Measurements from ENCODE around the gene MGAT5B.
"Not testable (repeated sequence)": the region's sequence is repeated elsewhere in the genome, so short reads cannot be mapped to it uniquely, and the experiment has no call there.

MGAT5B gene

DNA sequence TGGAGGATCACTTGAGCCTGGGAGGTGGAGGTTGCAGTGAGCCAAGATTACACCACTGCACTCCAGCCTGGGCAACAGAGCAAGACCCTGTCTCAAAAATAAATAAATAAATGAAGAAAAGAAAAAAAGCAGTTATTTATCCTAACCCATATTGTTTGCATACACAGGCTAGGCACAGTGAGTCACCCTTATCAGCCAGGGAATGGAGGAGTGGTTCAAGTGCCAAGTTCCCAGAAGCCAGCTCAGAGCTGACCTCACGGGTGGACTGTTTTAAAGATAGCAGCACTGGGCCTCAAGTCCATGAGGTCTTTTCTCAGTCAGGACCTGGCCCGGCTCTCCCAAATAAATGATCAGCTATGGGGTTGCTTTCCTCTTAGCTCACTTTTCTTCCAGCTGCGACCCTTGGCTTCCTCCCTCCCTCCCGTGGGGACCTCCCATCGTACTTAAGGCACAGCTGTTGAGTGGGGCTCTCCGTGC lies 22.6 kb upstream of the MGAT5B start:
- FAIRE-seq (no peak), DNase-seq (ENCODE audit: insufficient read length, low spot score) (no peak)
- no peak for TF ChIP-seq POU2F2 (IDR thresholded peaks at IDR 0.05; ENCODE audit: low read depth, low read length)

- no peak for DNase-seq (ENCODE audit: insufficient read length, low spot score)
- FAIRE-seq = no peak
- TF ChIP-seq POLR2AphosphoS5 (IDR thresholded peaks at IDR 0.05; ENCODE audit: low read depth, low read length) = no peak
- TF ChIP-seq PAX5 (IDR thresholded peaks at IDR 0.05; ENCODE audit: insufficient read depth, low read length, severe bottlenecking) = no peak
- no peak for TF ChIP-seq POU2F2 (IDR thresholded peaks at IDR 0.05; ENCODE audit: low read depth, low read length)
- no peak for TF ChIP-seq SPI1 (IDR thresholded peaks at IDR 0.05; ENCODE audit: low read depth, low read length)
- no peak for TF ChIP-seq TAF1 (IDR thresholded peaks at IDR 0.05; ENCODE audit: low read depth, low read length)
- no peak for TF ChIP-seq POLR2A (IDR thresholded peaks at IDR 0.05; ENCODE audit: low read depth, low read length)
These were observed 21.2 kb upstream of the MGAT5B start for GRCh38 chr17:76847031-76847430.

DNA sequence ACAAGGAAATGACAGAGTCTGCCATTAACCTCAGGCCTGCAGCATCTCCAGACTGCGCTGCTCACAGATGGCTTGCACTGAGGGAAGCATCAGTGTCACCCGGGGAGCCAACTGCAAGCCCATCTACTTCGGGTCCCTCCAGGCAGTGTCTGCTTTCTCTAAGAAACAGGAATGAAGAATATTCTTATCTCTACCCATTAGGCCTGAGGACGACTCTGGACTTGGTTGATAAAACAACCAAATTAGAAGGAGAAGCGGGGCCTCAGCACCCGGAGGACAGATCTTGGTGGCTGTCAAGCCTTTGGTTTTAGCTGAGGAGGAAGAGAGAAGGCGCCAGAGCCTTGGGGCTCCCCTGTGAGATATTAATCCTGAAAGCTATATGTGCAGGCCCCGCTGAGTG lies 19.5 kb upstream of the MGAT5B start:
- DNase-seq (ENCODE audit: insufficient read length, low spot score) (no peak), FAIRE-seq (no peak)
- TF ChIP-seq POLR2AphosphoS5 (IDR thresholded peaks at IDR 0.05; ENCODE audit: low read depth, low read length) = no peak
- TF ChIP-seq POLR2A (IDR thresholded peaks at IDR 0.05; ENCODE audit: low read depth, low read length) = no peak
- no peak for TF ChIP-seq SPI1 (IDR thresholded peaks at IDR 0.05; ENCODE audit: low read depth, low read length)
- no peak for TF ChIP-seq POU2F2 (IDR thresholded peaks at IDR 0.05; ENCODE audit: low read depth, low read length)
- no peak for TF ChIP-seq PAX5 (IDR thresholded peaks at IDR 0.05; ENCODE audit: insufficient read depth, low read length, severe bottlenecking)
- no peak for TF ChIP-seq TAF1 (IDR thresholded peaks at IDR 0.05; ENCODE audit: low read depth, low read length)

GRCh38 chr17:76849160-76849559 lies 19.0 kb upstream of the MGAT5B start:
- not testable (repeated sequence) for DNase-seq (ENCODE audit: insufficient read length, low spot score); FAIRE-seq

GRCh38 chr17:76852843-76853242 lies 15.4 kb upstream of the MGAT5B start:
- FAIRE-seq = no peak
- DNase-seq (ENCODE audit: insufficient read length, low spot score) = no peak
- TF ChIP-seq TAF1 (IDR thresholded peaks at IDR 0.05; ENCODE audit: low read depth, low read length) = no peak
- TF ChIP-seq SPI1 (IDR thresholded peaks at IDR 0.05; ENCODE audit: low read depth, low read length) = no peak
- no peak for TF ChIP-seq PAX5 (IDR thresholded peaks at IDR 0.05; ENCODE audit: insufficient read depth, low read length, severe bottlenecking)
- no peak for TF ChIP-seq POLR2AphosphoS5 (IDR thresholded peaks at IDR 0.05; ENCODE audit: low read depth, low read length)
- no peak for TF ChIP-seq POU2F2 (IDR thresholded peaks at IDR 0.05; ENCODE audit: low read depth, low read length)
- no peak for TF ChIP-seq POLR2A (IDR thresholded peaks at IDR 0.05; ENCODE audit: low read depth, low read length)

DNA sequence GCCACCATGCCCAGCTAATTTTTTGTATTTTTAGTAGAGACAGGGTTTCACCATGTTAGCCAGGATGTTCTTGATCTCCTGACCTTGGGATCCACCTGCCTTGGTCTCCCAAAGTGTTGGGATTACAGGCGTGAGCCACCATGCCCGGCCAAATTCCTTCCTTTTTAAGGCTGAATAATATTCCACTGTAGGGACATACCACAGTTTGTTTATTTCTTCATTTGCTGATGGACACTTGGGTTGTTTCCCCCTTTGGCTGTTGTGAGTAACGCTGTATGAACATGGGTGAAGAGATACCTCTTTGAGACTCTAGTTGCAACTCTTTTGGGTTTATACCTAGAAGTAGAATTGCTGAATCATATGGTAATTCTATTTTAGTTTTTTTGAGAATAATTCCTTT lies 13.1 kb upstream of the MGAT5B start:
- no peak for FAIRE-seq

DNA sequence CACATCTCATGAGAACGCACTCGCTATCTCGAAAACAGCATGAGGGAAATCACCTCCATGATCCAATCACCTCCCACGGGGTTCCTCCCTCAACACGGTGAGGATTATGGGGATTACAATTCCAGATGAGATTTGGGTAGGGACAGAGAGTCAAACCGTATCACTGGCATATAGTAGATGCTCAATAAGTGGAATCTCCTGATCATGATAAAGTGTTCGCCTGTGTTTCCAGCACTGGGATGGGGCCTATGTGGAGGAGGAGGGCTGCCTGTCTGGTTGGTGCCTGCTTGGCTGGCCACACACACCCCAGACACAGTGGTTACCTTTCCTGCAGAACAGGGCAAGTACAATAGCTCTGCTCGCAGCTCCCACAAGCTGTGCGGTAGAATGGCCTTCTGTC lies 6.1 kb upstream of the MGAT5B start:
- DNase-seq (ENCODE audit: insufficient read length, low spot score) = no peak
- TF ChIP-seq SPI1 (IDR thresholded peaks at IDR 0.05; ENCODE audit: low read depth, low read length) (no peak), POLR2A (IDR thresholded peaks at IDR 0.05; ENCODE audit: low read depth, low read length) (no peak), POU2F2 (IDR thresholded peaks at IDR 0.05; ENCODE audit: low read depth, low read length) (no peak), POLR2AphosphoS5 (IDR thresholded peaks at IDR 0.05; ENCODE audit: low read depth, low read length) (no peak), TAF1 (IDR thresholded peaks at IDR 0.05; ENCODE audit: low read depth, low read length) (no peak), PAX5 (IDR thresholded peaks at IDR 0.05; ENCODE audit: insufficient read depth, low read length, severe bottlenecking) (no peak)
- no peak for FAIRE-seq

More for the DNA sequence above, 13.1 kb upstream of the MGAT5B start:
- no peak for DNase-seq (ENCODE audit: insufficient read length, low spot score)
- TF ChIP-seq PAX5 (IDR thresholded peaks at IDR 0.05; ENCODE audit: insufficient read depth, low read length, severe bottlenecking) (no peak), POLR2A (IDR thresholded peaks at IDR 0.05; ENCODE audit: low read depth, low read length) (no peak), POU2F2 (IDR thresholded peaks at IDR 0.05; ENCODE audit: low read depth, low read length) (no peak), SPI1 (IDR thresholded peaks at IDR 0.05; ENCODE audit: low read depth, low read length) (no peak)

DNA sequence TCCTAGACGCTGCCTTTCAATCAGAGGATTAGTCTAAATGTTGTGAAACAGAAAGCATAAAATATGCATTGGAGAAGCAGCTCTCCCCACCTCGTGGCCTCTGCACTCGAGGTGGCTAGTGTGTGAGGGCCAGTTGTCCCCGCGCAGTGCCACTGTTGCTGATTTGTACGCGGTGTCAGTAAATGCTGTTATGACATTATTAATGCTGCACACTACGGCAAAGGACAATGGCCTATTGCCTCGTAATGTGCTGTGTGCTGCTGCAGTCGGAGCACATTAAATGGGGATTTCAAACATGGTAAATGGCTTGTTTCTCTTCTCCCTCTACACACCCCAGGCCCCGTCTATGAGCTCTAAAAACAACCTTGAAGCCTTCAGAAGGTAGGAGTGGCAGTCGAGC lies 5.7 kb upstream of the MGAT5B start:
- FAIRE-seq = no peak
- DNase-seq (ENCODE audit: insufficient read length, low spot score) = no peak
- TF ChIP-seq POU2F2 (IDR thresholded peaks at IDR 0.05; ENCODE audit: low read depth, low read length) = no peak
- no peak for TF ChIP-seq POLR2A (IDR thresholded peaks at IDR 0.05; ENCODE audit: low read depth, low read length)
- no peak for TF ChIP-seq POLR2AphosphoS5 (IDR thresholded peaks at IDR 0.05; ENCODE audit: low read depth, low read length)
- no peak for TF ChIP-seq SPI1 (IDR thresholded peaks at IDR 0.05; ENCODE audit: low read depth, low read length)
- no peak for TF ChIP-seq PAX5 (IDR thresholded peaks at IDR 0.05; ENCODE audit: insufficient read depth, low read length, severe bottlenecking)
- no peak for TF ChIP-seq TAF1 (IDR thresholded peaks at IDR 0.05; ENCODE audit: low read depth, low read length)

DNA sequence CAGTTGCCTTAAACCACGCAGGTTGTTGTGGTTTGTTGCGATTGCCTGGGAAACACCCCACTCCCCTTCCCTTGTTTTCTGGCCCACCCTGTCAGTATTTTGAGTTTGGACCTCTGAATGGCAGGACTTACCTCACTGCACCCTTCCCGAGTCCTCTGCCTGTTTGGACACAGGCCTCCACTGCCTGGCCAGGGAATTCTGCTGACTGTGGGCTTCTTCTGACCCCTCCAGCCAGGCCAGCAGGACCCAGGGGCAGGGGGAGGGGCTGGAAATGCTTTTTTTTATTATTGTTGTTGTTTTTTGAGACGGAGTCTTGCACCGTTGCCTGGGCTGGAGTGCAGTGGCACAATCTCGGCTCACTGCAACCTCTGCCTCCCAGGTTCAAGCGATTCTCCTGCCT lies 4.2 kb upstream of the MGAT5B start:
- no peak for FAIRE-seq
- TF ChIP-seq POLR2A (IDR thresholded peaks at IDR 0.05; ENCODE audit: low read depth, low read length) = no peak
- no peak for TF ChIP-seq PAX5 (IDR thresholded peaks at IDR 0.05; ENCODE audit: insufficient read depth, low read length, severe bottlenecking)
- TF ChIP-seq TAF1 (IDR thresholded peaks at IDR 0.05; ENCODE audit: low read depth, low read length) = no peak
- TF ChIP-seq SPI1 (IDR thresholded peaks at IDR 0.05; ENCODE audit: low read depth, low read length) = no peak
- TF ChIP-seq POU2F2 (IDR thresholded peaks at IDR 0.05; ENCODE audit: low read depth, low read length) = no peak
- no peak for TF ChIP-seq POLR2AphosphoS5 (IDR thresholded peaks at IDR 0.05; ENCODE audit: low read depth, low read length)
- DNase-seq (ENCODE audit: insufficient read length, low spot score) = no peak

DNA sequence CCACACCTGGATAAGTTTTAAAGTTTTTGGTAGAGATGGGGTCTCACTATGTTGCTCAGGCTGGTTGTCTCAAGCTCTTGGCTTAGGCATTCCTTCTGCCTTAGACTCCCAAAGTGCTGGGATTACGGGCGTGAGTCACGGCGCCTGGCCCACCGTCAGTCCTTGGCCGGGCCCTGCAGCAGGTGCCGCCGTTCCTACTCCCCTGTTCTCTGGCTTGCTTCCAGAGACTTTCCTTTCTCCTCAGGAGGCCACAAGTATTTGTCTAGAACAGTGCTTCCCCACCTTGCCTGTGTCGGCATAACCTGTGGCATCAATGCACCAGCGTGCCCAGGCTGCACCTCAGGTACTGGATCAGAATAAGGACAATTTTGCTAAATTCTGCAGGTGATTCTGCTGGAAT lies 3.0 kb upstream of the MGAT5B start:
- DNase-seq (ENCODE audit: insufficient read length, low spot score) (no peak), FAIRE-seq (no peak)
- no peak for TF ChIP-seq SPI1 (IDR thresholded peaks at IDR 0.05; ENCODE audit: low read depth, low read length)
- no peak for TF ChIP-seq POLR2A (IDR thresholded peaks at IDR 0.05; ENCODE audit: low read depth, low read length)
- no peak for TF ChIP-seq TAF1 (IDR thresholded peaks at IDR 0.05; ENCODE audit: low read depth, low read length)
- no peak for TF ChIP-seq POLR2AphosphoS5 (IDR thresholded peaks at IDR 0.05; ENCODE audit: low read depth, low read length)
- no peak for TF ChIP-seq POU2F2 (IDR thresholded peaks at IDR 0.05; ENCODE audit: low read depth, low read length)
- TF ChIP-seq PAX5 (IDR thresholded peaks at IDR 0.05; ENCODE audit: insufficient read depth, low read length, severe bottlenecking) = no peak

GRCh38 chr17:76866203-76866602 lies 2.0 kb upstream of the MGAT5B start:
- TF ChIP-seq POLR2AphosphoS5 (IDR thresholded peaks at IDR 0.05; ENCODE audit: low read depth, low read length) = no peak
- TF ChIP-seq TAF1 (IDR thresholded peaks at IDR 0.05; ENCODE audit: low read depth, low read length) = no peak
- no peak for TF ChIP-seq SPI1 (IDR thresholded peaks at IDR 0.05; ENCODE audit: low read depth, low read length)
- TF ChIP-seq POU2F2 (IDR thresholded peaks at IDR 0.05; ENCODE audit: low read depth, low read length) = no peak
- TF ChIP-seq POLR2A (IDR thresholded peaks at IDR 0.05; ENCODE audit: low read depth, low read length) = no peak
- TF ChIP-seq PAX5 (IDR thresholded peaks at IDR 0.05; ENCODE audit: insufficient read depth, low read length, severe bottlenecking) = no peak
- DNase-seq (ENCODE audit: insufficient read length, low spot score) = no peak
- FAIRE-seq = no peak

Data from GM12891 (cell line).